PFSK-1 (cell line): ENCODE results near the gene FRMPD1.

Source experiments
- FOXP2 ChIP-seq: optimal IDR thresholded peaks from 2 replicates; pipeline ENCODE3; 2011; ENCODE audit warnings: borderline replicate concordance, control low read depth, inconsistent platforms; ENCODE audit not compliant: insufficient read depth; ENCODE audit errors: extremely low read length, extremely low read depth
- REST ChIP-seq, 2 experiments: IDR thresholded peaks; 2 replicates each; pipeline versions ENCODE4 v1.6.1 to v1.8.0; 2011 to 2012; ENCODE audit warnings: low read depth in 2 of 2, low read length in 2 of 2, control low read depth in 1 of 2, inconsistent platforms in 1 of 2, mild to moderate bottlenecking in 1 of 2, moderate library complexity in 1 of 2; ENCODE audit not compliant: insufficient read depth in 1 of 2
- SIN3A ChIP-seq: IDR thresholded peaks from 2 replicates; pipeline ENCODE4 v1.6.1; 2012; ENCODE audit warnings: mild to moderate bottlenecking, low read length, moderate library complexity, borderline replicate concordance; ENCODE audit not compliant: insufficient read depth

GRCh38 chr9:37746448-37747270 lies 95.9 kb downstream of the FRMPD1 start:
- TF ChIP-seq SIN3A (no peak), FOXP2 (no peak), REST (IDR thresholded peaks at IDR 0.05; ENCODE audit: insufficient read depth in 1 of 2, low read depth in 2 of 2, low read length in 2 of 2) (no peak)
